Keratinocyte (primary cell): Measurements from ENCODE around the gene HLA-DPA1. TPM values are rescaled to one million over a fixed set of nuclear protein-coding genes. Genes with fewer than 3 reads are reported as not detected.

Experiments
- DNase-seq: peaks from one replicate; pipeline ENCODE4 v3.0.0-alpha.2; 2011; ENCODE audit warnings: low read depth, missing footprints, low spot score
- FAIRE-seq: peaks from 2 replicates; lab custom pipeline; 2011; peaks lifted over from hg19 to GRCh38; lab: Jason Lieb, UNC
- H2AFZ ChIP-seq: 2 replicates; pipeline ENCODE4 v1.6.0; 2012; ENCODE audit warnings: low read length, control low read depth, inconsistent platforms; ENCODE audit not compliant: control insufficient read depth
- H3K27ac ChIP-seq: 2 replicates; pipeline ENCODE4 v1.5.1; 2011; ENCODE audit warnings: low read length; ENCODE audit not compliant: control insufficient read depth, insufficient read depth
- H3K27me3 ChIP-seq: 3 replicates; pipeline ENCODE4 v1.6.0; 2011; ENCODE audit warnings: low read length; ENCODE audit not compliant: control insufficient read depth, insufficient read depth; ENCODE audit errors: extremely low read depth
- H3K36me3 ChIP-seq, 2 experiments: 2 replicates in 1 of 2; 3 replicates in 1 of 2; pipeline ENCODE4 v1.5.1; 2011; ENCODE audit warnings: low read length in 2 of 2, mild to moderate bottlenecking in 1 of 2; ENCODE audit not compliant: control insufficient read depth in 2 of 2, insufficient read depth in 2 of 2; ENCODE audit errors: extremely low read depth in 1 of 2
- H3K4me1 ChIP-seq: 3 replicates; pipeline ENCODE4 v1.5.1; 2011; ENCODE audit warnings: low read length; ENCODE audit not compliant: control insufficient read depth, insufficient read depth; ENCODE audit errors: extremely low read depth
- H3K4me2 ChIP-seq: 3 replicates; pipeline ENCODE4 v1.6.0; 2011; ENCODE audit warnings: low read depth, low read length; ENCODE audit not compliant: control insufficient read depth, insufficient read depth; ENCODE audit errors: extremely low read depth
- H3K4me3 ChIP-seq, 3 experiments: fragments of 200-600 bp in 1 of 3; sonication (generic) in 1 of 3; 2 replicates in 2 of 3; 3 replicates in 1 of 3; pipeline ENCODE4 v1.5.1; 2011 to 2016; ENCODE audit warnings: low read length in 3 of 3, mild to moderate bottlenecking in 3 of 3, control low read depth in 2 of 3, inconsistent platforms in 1 of 3, low read depth in 1 of 3, mixed read lengths in 1 of 3, mixed run types in 1 of 3, moderate library complexity in 1 of 3; ENCODE audit not compliant: control insufficient read depth in 2 of 3, insufficient read depth in 2 of 3; ENCODE audit errors: extremely low read depth in 1 of 3
- H3K79me2 ChIP-seq: 2 replicates; pipeline ENCODE4 v1.6.0; 2012; ENCODE audit warnings: low read length; ENCODE audit not compliant: control insufficient read depth, insufficient read depth
- H3K9ac ChIP-seq: 3 replicates; pipeline ENCODE4 v1.6.0; 2011; ENCODE audit warnings: low read length; ENCODE audit not compliant: control insufficient read depth, insufficient read depth; ENCODE audit errors: extremely low read depth
- H3K9me1 ChIP-seq: 3 replicates; pipeline ENCODE4 v1.6.0; 2011; ENCODE audit warnings: low read length; ENCODE audit not compliant: control insufficient read depth, insufficient read depth; ENCODE audit errors: extremely low read depth
- H3K9me3 ChIP-seq: 2 replicates; pipeline ENCODE4 v1.5.1; 2012; ENCODE audit warnings: low read depth, low read length; ENCODE audit not compliant: control insufficient read depth
- H4K20me1 ChIP-seq: 3 replicates; pipeline ENCODE4 v1.6.0; 2011; ENCODE audit warnings: low read length; ENCODE audit not compliant: control insufficient read depth, insufficient read depth; ENCODE audit errors: extremely low read depth
- CTCF ChIP-seq, 3 experiments: IDR thresholded peaks in 1 of 3; conservative IDR thresholded peaks in 1 of 3; optimal IDR thresholded peaks in 1 of 3; 2 replicates in 2 of 3; 3 replicates in 1 of 3; pipeline versions ENCODE3 to v1.5.1; 2011; ENCODE audit warnings: low read length in 3 of 3, mild to moderate bottlenecking in 3 of 3, moderate library complexity in 2 of 3, control low read depth in 1 of 3, inconsistent platforms in 1 of 3; ENCODE audit not compliant: insufficient read depth in 2 of 3; ENCODE audit errors: extremely low read depth in 1 of 3
- EZH2 ChIP-seq: IDR thresholded peaks from one replicate; pipeline ENCODE4 v1.6.1; 2012; ENCODE audit warnings: inconsistent platforms, mild to moderate bottlenecking, low read length, moderate library complexity
- dilution Hi-C: fragments of 300-500 bp; cut with MboI; formaldehyde crosslinking; loops from one replicate; pipeline ENCODE4 v1.7.0; 2020; ENCODE audit warnings: low sequenced_read_pairs; ENCODE audit not compliant: extremely low pct_ligation_motif_present
- polyA plus RNA-seq, 5 experiments: library from polyadenylated mRNA; depleted of rRNA in 3 of 5; stranded (reverse) in 3 of 5; stranded (forward) in 1 of 5; unstranded in 1 of 5; fragments of >200 nt; gene quantifications; 1 replicate in 1 of 5; 2 replicates in 3 of 5; 3 replicates in 1 of 5; pipeline versions ENCODE4 v1.2.1 to v1.2.3, GENCODE V29; 2011 to 2012; ENCODE audit warnings: missing spikeins in 2 of 5, low read depth in 1 of 5, low replicate concordance in 1 of 5

Gene HLA-DPA1
- polyA plus RNA-seq, 1 donor (not counting 4 experiments of a cell fraction or from before 2014, with no cell fraction given): 0.09 TPM

- FAIRE-seq: no peak
Measured at GRCh38 chr6:33075208-33075567, 1.7 kb upstream of the HLA-DPA1 start.

GRCh38 chr6:33072508-33073100, 845 bp downstream of the HLA-DPA1 start:
- no peak overlapping the region for H3K4me2 ChIP-seq
- no peaks in the 10 kb centered on the region for H3K4me1 ChIP-seq
- H2AFZ ChIP-seq: no peak overlapping the region
- no peaks in the 10 kb centered on the region for H3K9me1 ChIP-seq
- H3K4me3 ChIP-seq: no peak overlapping the region
- dilution Hi-C loops: no loop called here
- DNase-seq (no peak), FAIRE-seq (no peak)
- H3K79me2 ChIP-seq: no peaks in the 10 kb centered on the region
- H3K9ac ChIP-seq: no peak overlapping the region
- no peaks in the 10 kb centered on the region for H4K20me1 ChIP-seq
- no peaks in the 10 kb centered on the region for H3K36me3 ChIP-seq
- H3K27me3 ChIP-seq: peaks cover 16% of the 10 kb centered on the region
- no peak overlapping the region for H3K27ac ChIP-seq
- TF ChIP-seq CTCF (optimal IDR thresholded peaks at IDR 0.05 in 1 of 3, IDR thresholded peaks at IDR 0.05 in 1 of 3, conservative IDR thresholded peaks at IDR 0.05 in 1 of 3; ENCODE audit: extremely low read depth in 1 of 3, insufficient read depth in 2 of 3, low read length in 3 of 3): no peak
- no peak for TF ChIP-seq EZH2
- no peaks in the 10 kb centered on the region for H3K9me3 ChIP-seq

More at GRCh38 chr6:33075208-33075567, 1.7 kb upstream of the HLA-DPA1 start:
- Histone ChIP-seq H3K4me1 (no peaks in the 10 kb centered on the region), H3K27ac (no peak overlapping the region), H3K79me2 (no peaks in the 10 kb centered on the region), H3K36me3 (no peaks in the 10 kb centered on the region), H3K9me1 (no peaks in the 10 kb centered on the region), H3K4me3 (no peak overlapping the region), H3K4me2 (no peak overlapping the region), H2AFZ (no peak overlapping the region), H3K9me3 (no peaks in the 10 kb centered on the region), H3K9ac (no peak overlapping the region), H3K27me3 (peaks cover 38% of the 10 kb centered on the region), H4K20me1 (no peaks in the 10 kb centered on the region)
- dilution Hi-C loops: no loop called here
- no peak for TF ChIP-seq CTCF (optimal IDR thresholded peaks at IDR 0.05 in 1 of 3, IDR thresholded peaks at IDR 0.05 in 1 of 3, conservative IDR thresholded peaks at IDR 0.05 in 1 of 3; ENCODE audit: extremely low read depth in 1 of 3, insufficient read depth in 2 of 3, low read length in 3 of 3)
- TF ChIP-seq EZH2: no peak
- DNase-seq: no peak
